Ramos (cell line): ENCODE data around the gene TAL2.

Experiments used
- in situ Hi-C: fragments of 300-500 bp; cut with MboI; formaldehyde crosslinking; loops from one replicate; pipeline ENCODE4 v1.14.3; 2022; ENCODE audit warnings: low sequenced_read_pairs; ENCODE audit not compliant: unreplicated experiment

Gene TAL2

GRCh38 chr9:105662184-105663104 lies at the start of gene TAL2:
TAL2 (plus strand) TSS chr9:105662457; CDS start chr9:105662497, 40 bp downstream.
- in situ Hi-C loops: no loop called here

- in situ Hi-C loops: no loop called here
Observed at GRCh38 chr9:105621001-105621400, 41.3 kb upstream of the TAL2 start.

- in situ Hi-C loops: no loop called here
Observed at GRCh38 chr9:105625088-105625487, 37.2 kb upstream of the TAL2 start.

GRCh38 chr9:105632807-105633206 lies 29.4 kb upstream of the TAL2 start:
- in situ Hi-C loops: no loop called here

GRCh38 chr9:105633411-105633810 lies 28.8 kb upstream of the TAL2 start:
- in situ Hi-C loops: no loop called here

GRCh38 chr9:105636331-105636730 lies 25.9 kb upstream of the TAL2 start:
- in situ Hi-C loops: no loop called here

GRCh38 chr9:105637787-105638395 lies 24.4 kb upstream of the TAL2 start:
- in situ Hi-C loops: no loop called here

- in situ Hi-C loops: no loop called here
Observed at GRCh38 chr9:105639936-105640335, 22.3 kb upstream of the TAL2 start.

GRCh38 chr9:105643795-105644194 lies 18.5 kb upstream of the TAL2 start:
- in situ Hi-C loops: no loop called here

GRCh38 chr9:105646879-105647594 lies 15.2 kb upstream of the TAL2 start:
- in situ Hi-C loops: no loop called here

GRCh38 chr9:105647595-105648349 lies 14.5 kb upstream of the TAL2 start:
- in situ Hi-C loops: no loop called here

- in situ Hi-C loops: no loop called here
Observed at GRCh38 chr9:105651806-105652205, 10.5 kb upstream of the TAL2 start.

- in situ Hi-C loops: no loop called here
Observed at GRCh38 chr9:105656131-105656921, 5.9 kb upstream of the TAL2 start.

GRCh38 chr9:105658351-105658750 lies 3.9 kb upstream of the TAL2 start:
- in situ Hi-C loops: no loop called here

- in situ Hi-C loops: no loop called here
Observed at GRCh38 chr9:105661011-105661410, 1.2 kb upstream of the TAL2 start.

GRCh38 chr9:105663914-105664313 lies 1.7 kb downstream of the TAL2 start:
- in situ Hi-C loops: no loop called here

- in situ Hi-C loops: no loop called here
Observed at GRCh38 chr9:105667867-105668266, 5.6 kb downstream of the TAL2 start.

- in situ Hi-C loops: no loop called here
Observed at GRCh38 chr9:105670315-105670714, 8.1 kb downstream of the TAL2 start.

GRCh38 chr9:105670775-105671174 lies 8.5 kb downstream of the TAL2 start:
- in situ Hi-C loops: no loop called here
